B cell (primary cell): ENCODE results near the gene CDKN1A. TPM values are rescaled to one million over a fixed set of nuclear protein-coding genes. Genes with fewer than 3 reads are reported as not detected.
"Not testable (repeated sequence)": the region's sequence is repeated elsewhere in the genome, so short reads cannot be mapped to it uniquely, and the experiment has no call there.

Experiments used
- ATAC-seq: fragments of 200-7000 bp; cut with Tn5 transposase; one replicate; pipeline ENCODE4 v1.10.0; 2021; ENCODE audit warnings: low read depth, mild to moderate bottlenecking, moderate number of reproducible peaks, moderate library complexity
- CTCF ChIA-PET: fragments of 350-600 bp; sonication (Branson Sonifier 250); formaldehyde crosslinking; loops from one replicate; lab custom pipeline; 2021; ENCODE audit warnings: antibody characterized with exemption, inconsistent platforms; lab: Charles Lee
- POLR2A ChIA-PET: fragments of 350-600 bp; sonication (Branson Sonifier 250); formaldehyde crosslinking; loops from one replicate; lab custom pipeline; 2021; ENCODE audit warnings: antibody characterized with exemption; lab: Charles Lee
- DNase-seq: peaks from one replicate; pipeline ENCODE4 v3.0.0; 2013
- H2AFZ ChIP-seq: 2 replicates; pipeline ENCODE4 v1.6.1; 2012; ENCODE audit warnings: mild to moderate bottlenecking, low read depth, low read length; ENCODE audit not compliant: insufficient read depth, poor library complexity, severe bottlenecking
- H3K27ac ChIP-seq, 2 donors: 1 replicate in 1 of 2; 2 replicates in 1 of 2; pipeline ENCODE4 v1.5.1; 2012 to 2013; ENCODE audit warnings: low read length in 2 of 2, mild to moderate bottlenecking in 2 of 2, moderate library complexity in 1 of 2
- H3K27me3 ChIP-seq, 4 experiments: fragments of 200-600 bp in 1 of 4; sonication (generic) in 1 of 4; replicated peaks in 1 of 4; 1 replicate in 2 of 4; 2 replicates in 2 of 4; pipeline versions ENCODE4 v1.6.1 to v1.7.0; 2013 to 2016; ENCODE audit warnings: low read length in 3 of 4, mild to moderate bottlenecking in 2 of 4, mixed read lengths in 1 of 4, moderate library complexity in 1 of 4; ENCODE audit not compliant: insufficient read depth in 4 of 4, control insufficient read depth in 3 of 4; ENCODE audit errors: control extremely low read depth in 1 of 4
- H3K36me3 ChIP-seq, 2 experiments: replicated peaks in 1 of 2; 1 replicate in 1 of 2; 2 replicates in 1 of 2; pipeline versions ENCODE4 v1.6.1 to v1.7.1; 2013; ENCODE audit warnings: low read length in 1 of 2; ENCODE audit not compliant: insufficient read depth in 2 of 2, control insufficient read depth in 1 of 2; ENCODE audit errors: control extremely low read depth in 1 of 2, extremely low read depth in 1 of 2
- H3K4me1 ChIP-seq, 2 donors: fragments of 200-600 bp in 1 of 2; sonication (generic) in 1 of 2; 1 replicate in 1 of 2; 2 replicates in 1 of 2; pipeline versions ENCODE4 v1.5.1 to v1.6.1; 2013 to 2017; ENCODE audit warnings: low read length in 2 of 2; ENCODE audit not compliant: control insufficient read depth in 2 of 2, insufficient read depth in 2 of 2
- H3K4me2 ChIP-seq: replicated peaks from 2 replicates; pipeline ENCODE3; 2012; ENCODE audit warnings: mild to moderate bottlenecking, low read depth, low read length; ENCODE audit not compliant: poor library complexity, severe bottlenecking
- H3K4me3 ChIP-seq, 5 experiments: fragments of 200-600 bp in 1 of 5; sonication (generic) in 1 of 5; 1 replicate in 3 of 5; 2 replicates in 2 of 5; pipeline versions ENCODE4 v1.5.1 to v1.7.0; 2011 to 2016; ENCODE audit warnings: low read length in 4 of 5, mild to moderate bottlenecking in 4 of 5, low read depth in 2 of 5, control low read depth in 1 of 5, moderate library complexity in 1 of 5; ENCODE audit not compliant: insufficient read depth in 1 of 5; ENCODE audit errors: control extremely low read depth in 1 of 5, extremely low read depth in 1 of 5
- H3K79me2 ChIP-seq: fragments of 200-600 bp; sonication (generic); one replicate; pipeline ENCODE4 v1.6.0; 2016; ENCODE audit warnings: low read length; ENCODE audit not compliant: control insufficient read depth, insufficient read depth
- H3K9ac ChIP-seq: fragments of 200-600 bp; sonication (generic); 2 replicates; pipeline ENCODE4 v1.6.1; 2017; ENCODE audit warnings: mild to moderate bottlenecking, low read length, moderate library complexity
- H3K9me3 ChIP-seq, 3 donors: one replicate each; pipeline versions ENCODE4 v1.6.1 to v1.7.1; 2013; ENCODE audit warnings: low read length in 2 of 3; ENCODE audit not compliant: control insufficient read depth in 2 of 3, insufficient read depth in 1 of 3; ENCODE audit errors: control extremely low read depth in 1 of 3
- H4K20me1 ChIP-seq: 2 replicates; pipeline ENCODE4 v1.6.0; 2012; ENCODE audit warnings: mild to moderate bottlenecking, low read length; ENCODE audit not compliant: insufficient read depth, control insufficient read depth, poor library complexity, severe bottlenecking
- H3K27ac Mint-ChIP-seq: one replicate; pipeline ENCODE4 v1.8.0; 2021; ENCODE audit warnings: mixed read lengths
- H3K27me3 Mint-ChIP-seq: one replicate; pipeline ENCODE4 v1.8.0; 2021; ENCODE audit warnings: mixed read lengths
- H3K4me1 Mint-ChIP-seq: one replicate; pipeline ENCODE4 v1.8.0; 2021; ENCODE audit warnings: mixed read lengths
- H3K4me3 Mint-ChIP-seq: one replicate; pipeline ENCODE4 v1.8.0; 2021; ENCODE audit warnings: mixed read lengths
- H3K9me3 Mint-ChIP-seq: one replicate; pipeline ENCODE4 v1.8.0; 2022; ENCODE audit warnings: mixed read lengths; ENCODE audit not compliant: insufficient read depth
- CTCF ChIP-seq: fragments of 200-600 bp; IDR thresholded peaks from one replicate; pipeline ENCODE4 v1.8.0; 2022; ENCODE audit warnings: antibody characterized with exemption, mild to moderate bottlenecking
- EZH2 ChIP-seq: IDR thresholded peaks from 2 replicates; pipeline ENCODE4 v1.6.1; 2012; ENCODE audit warnings: borderline replicate concordance, low read depth, mild to moderate bottlenecking, moderate library complexity, low read length; ENCODE audit not compliant: insufficient read depth, poor library complexity, severe bottlenecking
- WGBS: methylation state at CpG from one replicate; pipeline ENCODE4 v1.1.5; 2013; ENCODE audit warnings: missing lambda C conversion rate; ENCODE audit not compliant: insufficient coverage; 5-methylcytosine and 5-hydroxymethylcytosine counted together
- intact Hi-C: fragments of 100-400 bp; cut with micrococcal nuclease; formaldehyde crosslinking; loops from one replicate; pipeline ENCODE4 v1.10.0; 2022
- polyA plus RNA-seq: library from polyadenylated mRNA; depleted of rRNA; stranded (reverse); fragments of >200 nt; gene quantifications from 2 replicates; pipeline ENCODE4 v1.2.3, GENCODE V29; 2012
- total RNA-seq, 2 donors: library from RNA; stranded (reverse); fragments of 120-200 nt in 1 of 2; gene quantifications; 1 replicate in 1 of 2; 2 replicates in 1 of 2; pipeline versions ENCODE4 v1.2.3 to v1.2.4, GENCODE V29; 2013 to 2022

Gene CDKN1A
- total and polyA plus RNA-seq, 2 donors (not counting 1 experiment from before 2014, with no cell fraction given): 45.5 to 352 TPM

- H3K4me3 Mint-ChIP-seq: no peak overlapping the region
- H3K36me3 ChIP-seq: no peaks in the 10 kb centered on the region
- CTCF ChIA-PET: no interaction called here
Measured at GRCh38 chr6:36703081-36703606, 24.6 kb downstream of the CDKN1A start.

GRCh38 chr6:36703982-36704381, 25.5 kb downstream of the CDKN1A start:
- Histone ChIP-seq H3K27ac (no peak overlapping the region), H3K36me3 (no peaks in the 10 kb centered on the region), H4K20me1 (no peaks in the 10 kb centered on the region), H3K4me2 (no peak overlapping the region), H3K9me3 (no peaks in the 10 kb centered on the region), H3K4me1 (peaks cover 13 to 14% of the 10 kb centered on the region in 2 donors), H3K79me2 (no peaks in the 10 kb centered on the region), H3K4me3 (no peak overlapping the region), H3K9ac (no peak overlapping the region), H2AFZ (no peak overlapping the region), H3K27me3 (no peaks in the 10 kb centered on the region)
- CTCF ChIA-PET: interaction anchor here (0.9 kb wide), 2 partner anchors 20 to 88 kb away, joined by 3 read pairs; no protein-coding TSS in a partner anchor
- ATAC-seq (no peak), DNase-seq (no peak)
- Mint-ChIP-seq H3K4me3 (no peak overlapping the region), H3K27ac (no peak overlapping the region), H3K27me3 (peaks cover 3% of the 10 kb centered on the region), H3K9me3 (no peaks in the 10 kb centered on the region), H3K4me1 (peaks cover 17% of the 10 kb centered on the region)
- TF ChIP-seq CTCF: no peak
- TF ChIP-seq EZH2: no peak
- intact Hi-C loops: no loop called here
- POLR2A ChIA-PET: no interaction called here
- 98% methylated on average over 18 of the region's 18 CpGs for WGBS

More at GRCh38 chr6:36703081-36703606, 24.6 kb downstream of the CDKN1A start:
- no peaks in the 10 kb centered on the region for H4K20me1 ChIP-seq
- H3K27ac ChIP-seq: no peak overlapping the region
- no peak overlapping the region for H2AFZ ChIP-seq
- H3K4me3 ChIP-seq: no peak overlapping the region
- TF ChIP-seq CTCF (no peak), EZH2 (no peak)
- H3K9me3 ChIP-seq: no peaks in the 10 kb centered on the region
- no peaks in the 10 kb centered on the region for H3K27me3 ChIP-seq
- H3K4me1 ChIP-seq: peaks cover 13 to 14% of the 10 kb centered on the region in 2 donors
- H3K9ac ChIP-seq: no peak overlapping the region
- POLR2A ChIA-PET: no interaction called here
- intact Hi-C loops: no loop called here
- Mint-ChIP-seq H3K27me3 (peaks cover 3% of the 10 kb centered on the region), H3K27ac (no peak overlapping the region), H3K9me3 (no peaks in the 10 kb centered on the region), H3K4me1 (peaks cover 24% of the 10 kb centered on the region)
- DNase-seq (no peak), ATAC-seq (no peak)
- H3K79me2 ChIP-seq: peaks cover 6% of the 10 kb centered on the region
- H3K4me2 ChIP-seq: no peak overlapping the region
- 100% methylated on average over 2 of the region's 5 CpGs for WGBS

GRCh38 chr6:36704961-36705577, 26.6 kb downstream of the CDKN1A start:
- no CpG with 5 or more reads among the region's 7 CpGs for WGBS
- H3K9ac ChIP-seq, H3K79me2 ChIP-seq, H3K4me3 ChIP-seq, H3K27ac ChIP-seq, DNase-seq, H4K20me1 ChIP-seq, H3K27me3 Mint-ChIP-seq, H3K27me3 ChIP-seq, H3K27ac Mint-ChIP-seq, H3K36me3 ChIP-seq, H3K9me3 Mint-ChIP-seq, H3K4me2 ChIP-seq, H2AFZ ChIP-seq, POLR2A ChIA-PET, H3K4me3 Mint-ChIP-seq, ATAC-seq, H3K9me3 ChIP-seq, intact Hi-C loops: not testable (repeated sequence)
- CTCF ChIA-PET: interaction anchor here (0.9 kb wide), 1 partner anchor 19 kb away, joined by 3 read pairs; no protein-coding TSS in a partner anchor
- peaks cover 13 to 14% of the 10 kb centered on the region in 2 donors for H3K4me1 ChIP-seq
- H3K4me1 Mint-ChIP-seq: peaks cover 12% of the 10 kb centered on the region
